Sigmoid colon (tissue), 7 donors: Measurements from ENCODE around the gene ALDH16A1. TPM values are rescaled to one million over a fixed set of nuclear protein-coding genes. Genes with fewer than 3 reads are reported as not detected.
"Not testable (repeated sequence)": the region's sequence is repeated elsewhere in the genome, so short reads cannot be mapped to it uniquely, and the experiment has no call there.

Source experiments
- DNase-seq: peaks from one replicate; pipeline ENCODE4 v3.0.0-alpha.2; 2019
- H3K27ac ChIP-seq, 4 donors: fragments of 200-600 bp; sonication (generic); one replicate each; pipeline ENCODE4 v1.5.1; 2016 to 2019; ENCODE audit warnings: mild to moderate bottlenecking in 1 of 4
- H3K27me3 ChIP-seq, 3 donors: fragments of 200-600 bp; sonication (generic); one replicate each; pipeline ENCODE4 v1.5.1; 2019; ENCODE audit warnings: mild to moderate bottlenecking in 1 of 3
- H3K36me3 ChIP-seq, 4 donors: fragments of 200-600 bp; sonication (generic); one replicate each; pipeline ENCODE4 v1.5.1; 2016 to 2019
- H3K4me1 ChIP-seq, 4 donors: fragments of 200-600 bp; sonication (generic); one replicate each; pipeline ENCODE4 v1.5.1; 2017 to 2019
- H3K4me3 ChIP-seq, 4 donors: fragments of 200-600 bp; sonication (generic); one replicate each; pipeline ENCODE4 v1.5.1; 2017 to 2019; ENCODE audit warnings: mild to moderate bottlenecking in 2 of 4, moderate library complexity in 1 of 4
- H3K9me3 ChIP-seq, 4 donors: fragments of 200-600 bp in 3 of 4; sonication (generic) in 3 of 4; one replicate each; pipeline versions ENCODE4 v1.5.1 to v1.6.1; 2013 to 2019
- CTCF ChIP-seq, 4 experiments: fragments of 450-650 bp in 3 of 4; fragments of 200-600 bp in 1 of 4; IDR thresholded peaks; one replicate each; pipeline ENCODE4 v1.5.1; 2016 to 2019; ENCODE audit warnings: antibody characterized with exemption in 4 of 4, mild to moderate bottlenecking in 3 of 4, moderate library complexity in 2 of 4
- EP300 ChIP-seq, 4 donors: sonication (generic); formaldehyde crosslinking; IDR thresholded peaks; one replicate each; pipeline ENCODE4 v1.6.1; 2017; ENCODE audit warnings: antibody characterized with exemption in 4 of 4
- POLR2A ChIP-seq, 2 donors: fragments of 450-650 bp; IDR thresholded peaks; one replicate each; pipeline ENCODE4 v1.6.1; 2016; ENCODE audit warnings: antibody characterized with exemption in 2 of 2, mild to moderate bottlenecking in 2 of 2, moderate library complexity in 2 of 2
- POLR2AphosphoS5 ChIP-seq, 4 donors: sonication (generic); formaldehyde crosslinking; IDR thresholded peaks; one replicate each; pipeline ENCODE4 v1.6.1; 2017; ENCODE audit warnings: antibody characterized with exemption in 4 of 4
- WGBS, 2 donors: extraction: QIAGEN DNeasy Blood & Tissue Kit; methylation state at CpG; one replicate each; pipeline ENCODE4 v1.1.7; 2013; 5-methylcytosine and 5-hydroxymethylcytosine counted together
- intact Hi-C: fragments of 100-400 bp; cut with DNase I; formaldehyde crosslinking; loops from one replicate; pipeline ENCODE4 v1.15.1; 2023
- polyA plus RNA-seq, 3 donors: library from polyadenylated mRNA; stranded (reverse); fragments of 200-250 nt; gene quantifications; one replicate each; pipeline ENCODE4 v1.2.3, GENCODE V29; 2013
- total RNA-seq, 4 donors: library from RNA; depleted of rRNA; stranded (reverse); fragments of >200 nt; gene quantifications; one replicate each; pipeline ENCODE4 v1.1.0, GENCODE V29; 2016
- donor health status: healthy with polysubstance abuse.
- donor health status: Bipolar disorder and iron deficiency.
- donor health status: healthy.

Gene ALDH16A1
- total and polyA plus RNA-seq, 7 donors: 14.1 to 44.2 (median 18.0) TPM

GRCh38 chr19:49469828-49470614, 17.0 kb downstream of the ALDH16A1 start:
- TF ChIP-seq POLR2A (IDR thresholded peaks at IDR 0.05) (no peak), EP300 (IDR thresholded peaks at IDR 0.05) (no peak), CTCF (IDR thresholded peaks at IDR 0.05) (no peak), POLR2AphosphoS5 (IDR thresholded peaks at IDR 0.05) (no peak)
- H3K4me3 ChIP-seq: no peak overlapping the region
- H3K36me3 ChIP-seq: peaks cover 0 to 35% (median 0%) of the 10 kb centered on the region in 4 donors
- no peak for DNase-seq
- 54 to 82% methylated on average over 25 of the region's 25 CpGs for WGBS, 2 donors
- H3K9me3 ChIP-seq: no peaks in the 10 kb centered on the region
- no peaks in the 10 kb centered on the region for H3K27me3 ChIP-seq
- peak overlapping the region in 1 of 4 donors; percentile 73 for H3K27ac ChIP-seq
- peaks cover 0 to 12% (median 8%) of the 10 kb centered on the region in 4 donors for H3K4me1 ChIP-seq
- intact Hi-C loops: loop anchor here (10.0 kb wide), 1 partner anchor 835 kb away; the partner anchor contains the start of gene DBP

- H3K36me3 ChIP-seq: peaks cover 0 to 31% (median 0%) of the 10 kb centered on the region in 4 donors
- H3K4me1 ChIP-seq: peaks cover 0 to 18% (median 8%) of the 10 kb centered on the region in 4 donors
- DNase-seq: no peak
- intact Hi-C loops: loop anchor here (10.0 kb wide), 1 partner anchor 836 kb away; the partner anchor contains the start of gene DBP
- no peaks in the 10 kb centered on the region for H3K27me3 ChIP-seq
- peak overlapping the region in 1 of 4 donors; percentile 73 for H3K27ac ChIP-seq
- no peaks in the 10 kb centered on the region for H3K9me3 ChIP-seq
- no peak overlapping the region for H3K4me3 ChIP-seq
- 58 to 88% methylated on average over 8 of the region's 8 CpGs for WGBS, 2 donors
- TF ChIP-seq POLR2AphosphoS5 (IDR thresholded peaks at IDR 0.05) (no peak), POLR2A (IDR thresholded peaks at IDR 0.05) (no peak)
Measured at GRCh38 chr19:49470615-49470978, 17.6 kb downstream of the ALDH16A1 start.

- intact Hi-C loops: loop anchor here (10.0 kb wide), 1 partner anchor 838 kb away; the partner anchor contains the start of gene DBP
- peaks cover 0 to 23% (median 8%) of the 10 kb centered on the region in 4 donors for H3K4me1 ChIP-seq
Measured at GRCh38 chr19:49472936-49473335, 19.9 kb downstream of the ALDH16A1 start.

GRCh38 chr19:49473501-49473867, 20.5 kb downstream of the ALDH16A1 start:
- Histone ChIP-seq H3K4me3 (peak overlapping the region; percentile 56 to 83 (median 71)), H3K4me1 (peaks cover 0 to 25% (median 12%) of the 10 kb centered on the region in 4 donors), H3K36me3 (peaks cover 0 to 13% (median 0%) of the 10 kb centered on the region in 4 donors), H3K27ac (peak overlapping the region; percentile 77 to 84 (median 80))
- intact Hi-C loops: loop anchor here (10.0 kb wide), 1 partner anchor 839 kb away; the partner anchor contains the start of gene DBP
- H3K27me3 ChIP-seq, H3K9me3 ChIP-seq, DNase-seq: not testable (repeated sequence)
- 63 to 73% methylated on average over 9 of the region's 9 CpGs for WGBS, 2 donors

More at GRCh38 chr19:49472936-49473335, 19.9 kb downstream of the ALDH16A1 start:
- H3K36me3 ChIP-seq: peaks cover 0 to 13% (median 0%) of the 10 kb centered on the region in 4 donors
- TF ChIP-seq EP300 (IDR thresholded peaks at IDR 0.05) (no peak), POLR2A (IDR thresholded peaks at IDR 0.05) (no peak), POLR2AphosphoS5 (IDR thresholded peaks at IDR 0.05) (no peak), CTCF (IDR thresholded peaks at IDR 0.05) (no peak)
- no peak overlapping the region for H3K27ac ChIP-seq
- H3K9me3 ChIP-seq: no peaks in the 10 kb centered on the region
- H3K27me3 ChIP-seq: no peaks in the 10 kb centered on the region
- no peak for DNase-seq
- WGBS, 2 donors: 72 to 75% methylated on average over 9 of the region's 9 CpGs
- no peak overlapping the region for H3K4me3 ChIP-seq

GRCh38 chr19:49473868-49474541, 21.0 kb downstream of the ALDH16A1 start, which contains the start of gene FLT3LG:
Gene FLT3LG, plus strand, starts transcription at chr19:49474215. Its CDS starts 425 bp downstream, at chr19:49474640.
- TF ChIP-seq POLR2A (IDR thresholded peaks at IDR 0.05) (no peak), POLR2AphosphoS5 (IDR thresholded peaks at IDR 0.05) (peak; percentile 45 to 68 (median 66)), EP300 (IDR thresholded peaks at IDR 0.05) (no peak), CTCF (IDR thresholded peaks at IDR 0.05) (peak; percentile 96 to 100 (median 98))
- intact Hi-C loops: loop anchor here (10.0 kb wide), 1 partner anchor 839 kb away; the partner anchor contains the start of gene DBP
- H3K9me3 ChIP-seq: no peaks in the 10 kb centered on the region

More at GRCh38 chr19:49473868-49474541, 21.0 kb downstream of the ALDH16A1 start, which contains the start of gene FLT3LG:
- Histone ChIP-seq H3K36me3 (peaks cover 0 to 8% (median 0%) of the 10 kb centered on the region in 4 donors), H3K27ac (peak within 1 kb of the TSS; percentile 77 to 84 (median 80)), H3K4me1 (peaks cover 0 to 27% (median 15%) of the 10 kb centered on the region in 4 donors), H3K27me3 (no peaks in the 10 kb centered on the region), H3K4me3 (peak within 1 kb of the TSS; percentile 56 to 83 (median 71))
- peak; percentile 92 for DNase-seq
- WGBS, 2 donors: 1% methylated on average over 33 of the region's 33 CpGs
